Activated CD4-positive, CD25-positive, alpha-beta regulatory T cell treated with anti-CD3 and anti-CD28 coated beads, Interleukin-2, amount 50 U/mL, for 24 hours (primary cell): ENCODE results near the gene MBD5.
"Not testable (repeated sequence)": the region's sequence is repeated elsewhere in the genome, so short reads cannot be mapped to it uniquely, and the experiment has no call there.

Experiments
- ATAC-seq, 2 donors: fragments of 150-1000 bp; cut with Tn5 transposase; one replicate each; pipeline ENCODE4 v1.10.0; 2021; ENCODE audit warnings: mild to moderate bottlenecking in 1 of 2, moderate library complexity in 1 of 2

Gene MBD5

GRCh38 chr2:148021059-148021861 is at the start of gene MBD5:
Gene MBD5 (plus strand): TSS chr2:148021091.
- ATAC-seq = peak; percentile 59 to 67

- ATAC-seq = no peak
Observed at GRCh38 chr2:147976102-147976501, 44.8 kb upstream of the MBD5 start.

- ATAC-seq = no peak
Observed at GRCh38 chr2:147977679-147978078, 43.2 kb upstream of the MBD5 start.

- ATAC-seq = no peak
Observed at GRCh38 chr2:147980940-147981528, 39.9 kb upstream of the MBD5 start.

GRCh38 chr2:147989102-147989501 is 31.8 kb upstream of the MBD5 start:
- ATAC-seq = no peak

GRCh38 chr2:147989809-147990403 is 31.0 kb upstream of the MBD5 start:
- ATAC-seq = peak; percentile 38 to 43

- ATAC-seq = not testable (repeated sequence)
Observed at GRCh38 chr2:147994965-147995364, 25.9 kb upstream of the MBD5 start.

- ATAC-seq = no peak
Observed at GRCh38 chr2:147996828-147997227, 24.1 kb upstream of the MBD5 start.

GRCh38 chr2:147998203-147998602 is 22.7 kb upstream of the MBD5 start:
- no peak for ATAC-seq

- no peak for ATAC-seq
Observed at GRCh38 chr2:147999126-147999525, 21.8 kb upstream of the MBD5 start.

GRCh38 chr2:148000095-148000494 is 20.8 kb upstream of the MBD5 start:
- ATAC-seq = no peak

GRCh38 chr2:148002420-148002819 is 18.5 kb upstream of the MBD5 start:
- ATAC-seq = not testable (repeated sequence)

- ATAC-seq = no peak
Observed at GRCh38 chr2:148006249-148007007, 14.5 kb upstream of the MBD5 start.

- ATAC-seq = no peak
Observed at GRCh38 chr2:148007219-148007900, 13.5 kb upstream of the MBD5 start.

- not testable (repeated sequence) for ATAC-seq
Observed at GRCh38 chr2:148008411-148008810, 12.5 kb upstream of the MBD5 start.

- ATAC-seq = no peak
Observed at GRCh38 chr2:148013876-148014275, 7.0 kb upstream of the MBD5 start.

- no peak for ATAC-seq
Observed at GRCh38 chr2:148014616-148015015, 6.3 kb upstream of the MBD5 start.

GRCh38 chr2:148020111-148021058 is 506 bp upstream of the MBD5 start, which contains the start of gene ORC4:
Gene ORC4 (minus strand): TSS chr2:148020737. CDS start chr2:147975958, 44,779 bp downstream.
- ATAC-seq = peak; percentile 88 to 90

GRCh38 chr2:148021886-148022285 is 995 bp downstream of the MBD5 start:
- ATAC-seq = no peak

GRCh38 chr2:148022351-148022750 is 1.5 kb downstream of the MBD5 start:
- ATAC-seq = no peak

GRCh38 chr2:148022882-148023281 is 2.0 kb downstream of the MBD5 start:
- no peak for ATAC-seq
